Measurements from ENCODE around the gene BLTP2. TPM values are rescaled to one million over a fixed set of nuclear protein-coding genes. Genes with fewer than 3 reads are reported as not detected.
A peak's percentile ranks its signal among the peaks of the same experiment; 100 is the strongest.

Gene BLTP2
- polyA plus RNA-seq, 1 donor, result 61.9 TPM

GRCh38 chr17:28623696-28624095 lies 21.3 kb downstream of the BLTP2 start:
- no CpG with 5 or more reads among the region's 4 CpGs for WGBS (ENCODE audit: insufficient coverage, low lambda C conversion rate)
- H3K36me3 ChIP-seq (ENCODE audit: control insufficient read depth, insufficient read depth, low read length), result peaks cover 87% of the 10 kb centered on the region
- no peak overlapping the region for H3K27ac ChIP-seq (ENCODE audit: low read length)
- no peak for DNase-seq
- no peaks in the 10 kb centered on the region for H3K27me3 ChIP-seq (ENCODE audit: control insufficient read depth, insufficient read depth, low read length)
- no peak overlapping the region for H3K4me3 ChIP-seq (ENCODE audit: low read length)
- no peaks in the 10 kb centered on the region for H3K9me3 ChIP-seq (ENCODE audit: control insufficient read depth, low read depth, low read length)
- no peaks in the 10 kb centered on the region for H3K4me1 ChIP-seq (ENCODE audit: control insufficient read depth, insufficient read depth, low read length)

GRCh38 chr17:28622186-28622585 lies 22.8 kb downstream of the BLTP2 start:
- WGBS (ENCODE audit: insufficient coverage, low lambda C conversion rate), result 92% methylated on average over 2 of the region's 3 CpGs
- H3K9me3 ChIP-seq (ENCODE audit: control insufficient read depth, low read depth, low read length), result no peaks in the 10 kb centered on the region
- H3K36me3 ChIP-seq (ENCODE audit: control insufficient read depth, insufficient read depth, low read length), result peaks cover 89% of the 10 kb centered on the region
- H3K4me1 ChIP-seq (ENCODE audit: control insufficient read depth, insufficient read depth, low read length), result no peaks in the 10 kb centered on the region
- H3K27ac ChIP-seq (ENCODE audit: low read length), result no peak overlapping the region
- DNase-seq, result no peak
- H3K4me3 ChIP-seq (ENCODE audit: low read length), result no peak overlapping the region
- H3K27me3 ChIP-seq (ENCODE audit: control insufficient read depth, insufficient read depth, low read length), result no peaks in the 10 kb centered on the region

- no peaks in the 10 kb centered on the region for H3K9me3 ChIP-seq (ENCODE audit: control insufficient read depth, low read depth, low read length)
- no peak overlapping the region for H3K27ac ChIP-seq (ENCODE audit: low read length)
- H3K4me1 ChIP-seq (ENCODE audit: control insufficient read depth, insufficient read depth, low read length), result no peaks in the 10 kb centered on the region
- DNase-seq, result no peak
- peaks cover 94% of the 10 kb centered on the region for H3K36me3 ChIP-seq (ENCODE audit: control insufficient read depth, insufficient read depth, low read length)
- H3K4me3 ChIP-seq (ENCODE audit: low read length), result no peak overlapping the region
- H3K27me3 ChIP-seq (ENCODE audit: control insufficient read depth, insufficient read depth, low read length), result no peaks in the 10 kb centered on the region
- WGBS (ENCODE audit: insufficient coverage, low lambda C conversion rate), result no CpG with 5 or more reads among the region's 2 CpGs
These were observed 24.9 kb downstream of the BLTP2 start for GRCh38 chr17:28620010-28620409.

GRCh38 chr17:28618464-28618863 lies 26.5 kb downstream of the BLTP2 start:
- Histone ChIP-seq H3K36me3 (ENCODE audit: control insufficient read depth, insufficient read depth, low read length) (peaks cover 94% of the 10 kb centered on the region), H3K27me3 (ENCODE audit: control insufficient read depth, insufficient read depth, low read length) (no peaks in the 10 kb centered on the region), H3K27ac (ENCODE audit: low read length) (no peak overlapping the region), H3K9me3 (ENCODE audit: control insufficient read depth, low read depth, low read length) (no peaks in the 10 kb centered on the region), H3K4me3 (ENCODE audit: low read length) (no peak overlapping the region), H3K4me1 (ENCODE audit: control insufficient read depth, insufficient read depth, low read length) (no peaks in the 10 kb centered on the region)
- no peak for DNase-seq
- WGBS (ENCODE audit: insufficient coverage, low lambda C conversion rate), result 80% methylated on average over 2 of the region's 3 CpGs

GRCh38 chr17:28616281-28616680 lies 28.7 kb downstream of the BLTP2 start:
- H3K36me3 ChIP-seq (ENCODE audit: control insufficient read depth, insufficient read depth, low read length), result peaks cover 76% of the 10 kb centered on the region
- WGBS (ENCODE audit: insufficient coverage, low lambda C conversion rate), result no CpG with 5 or more reads among the region's 7 CpGs
- H3K27me3 ChIP-seq (ENCODE audit: control insufficient read depth, insufficient read depth, low read length), result no peaks in the 10 kb centered on the region
- H3K9me3 ChIP-seq (ENCODE audit: control insufficient read depth, low read depth, low read length), result no peaks in the 10 kb centered on the region
- no peaks in the 10 kb centered on the region for H3K4me1 ChIP-seq (ENCODE audit: control insufficient read depth, insufficient read depth, low read length)
- H3K4me3 ChIP-seq (ENCODE audit: low read length), result no peak overlapping the region
- no peak for DNase-seq
- no peak overlapping the region for H3K27ac ChIP-seq (ENCODE audit: low read length)

- H3K36me3 ChIP-seq (ENCODE audit: control insufficient read depth, insufficient read depth, low read length), result peaks cover 67% of the 10 kb centered on the region
- peaks cover under 1% of the 10 kb centered on the region for H3K4me1 ChIP-seq (ENCODE audit: control insufficient read depth, insufficient read depth, low read length)
- no peak overlapping the region for H3K27ac ChIP-seq (ENCODE audit: low read length)
- WGBS (ENCODE audit: insufficient coverage, low lambda C conversion rate), result no CpG with 5 or more reads among the region's 4 CpGs
- DNase-seq, result no peak
- H3K9me3 ChIP-seq (ENCODE audit: control insufficient read depth, low read depth, low read length), result no peaks in the 10 kb centered on the region
- H3K4me3 ChIP-seq (ENCODE audit: low read length), result no peak overlapping the region
- no peaks in the 10 kb centered on the region for H3K27me3 ChIP-seq (ENCODE audit: control insufficient read depth, insufficient read depth, low read length)
These were observed 29.6 kb downstream of the BLTP2 start for GRCh38 chr17:28615260-28615940.

GRCh38 chr17:28613931-28614381 lies 31.0 kb downstream of the BLTP2 start, which contains the start of gene RSKR:
RSKR (minus strand) TSS chr17:28614185; CDS start chr17:28614161, 24 bp downstream.
- no peaks in the 10 kb centered on the region for H3K9me3 ChIP-seq (ENCODE audit: control insufficient read depth, low read depth, low read length)
- H3K27me3 ChIP-seq (ENCODE audit: control insufficient read depth, insufficient read depth, low read length), result no peaks in the 10 kb centered on the region
- no CpG with 5 or more reads among the region's 5 CpGs for WGBS (ENCODE audit: insufficient coverage, low lambda C conversion rate)
- peaks cover 9% of the 10 kb centered on the region for H3K4me1 ChIP-seq (ENCODE audit: control insufficient read depth, insufficient read depth, low read length)
- no peak within 1 kb of the TSS for H3K4me3 ChIP-seq (ENCODE audit: low read length)
- peaks cover 55% of the 10 kb centered on the region for H3K36me3 ChIP-seq (ENCODE audit: control insufficient read depth, insufficient read depth, low read length)
- DNase-seq, result no peak
- H3K27ac ChIP-seq (ENCODE audit: low read length), result no peak within 1 kb of the TSS

- Histone ChIP-seq H3K4me1 (ENCODE audit: control insufficient read depth, insufficient read depth, low read length) (peaks cover 9% of the 10 kb centered on the region), H3K36me3 (ENCODE audit: control insufficient read depth, insufficient read depth, low read length) (peaks cover 47% of the 10 kb centered on the region), H3K27me3 (ENCODE audit: control insufficient read depth, insufficient read depth, low read length) (no peaks in the 10 kb centered on the region), H3K4me3 (ENCODE audit: low read length) (no peak overlapping the region), H3K9me3 (ENCODE audit: control insufficient read depth, low read depth, low read length) (no peaks in the 10 kb centered on the region), H3K27ac (ENCODE audit: low read length) (no peak overlapping the region)
- no CpG with 5 or more reads among the region's 6 CpGs for WGBS (ENCODE audit: insufficient coverage, low lambda C conversion rate)
- no peak for DNase-seq
These were observed 31.8 kb downstream of the BLTP2 start for GRCh38 chr17:28612936-28613872.

GRCh38 chr17:28612531-28612930 lies 32.4 kb downstream of the BLTP2 start:
- Histone ChIP-seq H3K4me1 (ENCODE audit: control insufficient read depth, insufficient read depth, low read length) (peaks cover 9% of the 10 kb centered on the region), H3K36me3 (ENCODE audit: control insufficient read depth, insufficient read depth, low read length) (peaks cover 42% of the 10 kb centered on the region), H3K27ac (ENCODE audit: low read length) (no peak overlapping the region), H3K27me3 (ENCODE audit: control insufficient read depth, insufficient read depth, low read length) (no peaks in the 10 kb centered on the region), H3K9me3 (ENCODE audit: control insufficient read depth, low read depth, low read length) (no peaks in the 10 kb centered on the region), H3K4me3 (ENCODE audit: low read length) (no peak overlapping the region)
- no peak for DNase-seq
- 33% methylated on average over 1 of the region's 2 CpGs for WGBS (ENCODE audit: insufficient coverage, low lambda C conversion rate)

GRCh38 chr17:28610376-28610775 lies 34.6 kb downstream of the BLTP2 start:
- H3K4me3 ChIP-seq (ENCODE audit: low read length), result no peak overlapping the region
- H3K4me1 ChIP-seq (ENCODE audit: control insufficient read depth, insufficient read depth, low read length), result peaks cover 16% of the 10 kb centered on the region
- H3K27ac ChIP-seq (ENCODE audit: low read length), result peak overlapping the region; percentile 71
- DNase-seq, result peak; percentile 57 to 79
- no peaks in the 10 kb centered on the region for H3K27me3 ChIP-seq (ENCODE audit: control insufficient read depth, insufficient read depth, low read length)
- WGBS (ENCODE audit: insufficient coverage, low lambda C conversion rate), result 36% methylated on average over 3 of the region's 8 CpGs
- H3K36me3 ChIP-seq (ENCODE audit: control insufficient read depth, insufficient read depth, low read length), result peaks cover 21% of the 10 kb centered on the region
- no peaks in the 10 kb centered on the region for H3K9me3 ChIP-seq (ENCODE audit: control insufficient read depth, low read depth, low read length)
